Osteoblast (primary cell): Measurements from ENCODE around the gene PRR7. TPM values are rescaled to one million over a fixed set of nuclear protein-coding genes. Genes with fewer than 3 reads are reported as not detected.
A peak's percentile ranks its signal among the peaks of the same experiment; 100 is the strongest.

Experiments
- DNase-seq: peaks from one replicate; pipeline ENCODE4 v3.0.0; 2011; ENCODE audit warnings: low spot score, mixed read lengths; ENCODE audit not compliant: insufficient read length; ENCODE audit errors: missing footprints
- H2AFZ ChIP-seq: 2 replicates; pipeline ENCODE4 v1.6.0; 2011; ENCODE audit warnings: mild to moderate bottlenecking, low read length
- H3K27ac ChIP-seq: 2 replicates; pipeline ENCODE4 v1.5.1; 2011; ENCODE audit warnings: mild to moderate bottlenecking, low read depth, low read length, moderate library complexity
- H3K27me3 ChIP-seq: 2 replicates; pipeline ENCODE4 v1.6.0; 2012; ENCODE audit warnings: mild to moderate bottlenecking, control low read depth, inconsistent platforms, low read length, moderate library complexity; ENCODE audit not compliant: insufficient read depth
- H3K36me3 ChIP-seq: 2 replicates; pipeline ENCODE4 v1.5.1; 2011; ENCODE audit warnings: mild to moderate bottlenecking, low read length, control low read depth, moderate library complexity; ENCODE audit not compliant: insufficient read depth
- H3K4me1 ChIP-seq: 2 replicates; pipeline ENCODE4 v1.5.1; 2011; ENCODE audit warnings: mild to moderate bottlenecking, low read length, control low read depth, moderate library complexity; ENCODE audit not compliant: insufficient read depth
- H3K4me2 ChIP-seq: 2 replicates; pipeline ENCODE4 v1.6.0; 2011; ENCODE audit warnings: mild to moderate bottlenecking, low read length; ENCODE audit not compliant: insufficient read depth
- H3K4me3 ChIP-seq: fragments of 200-600 bp; sonication (generic); 3 replicates; pipeline ENCODE4 v1.5.1; 2012; ENCODE audit warnings: mild to moderate bottlenecking, low read length, inconsistent platforms; ENCODE audit not compliant: insufficient read depth
- H3K79me2 ChIP-seq: 2 replicates; pipeline ENCODE4 v1.6.0; 2012; ENCODE audit warnings: mild to moderate bottlenecking, low read length, control low read depth, inconsistent platforms; ENCODE audit not compliant: insufficient read depth
- H3K9me3 ChIP-seq: 2 replicates; pipeline ENCODE4 v1.5.1; 2011; ENCODE audit warnings: low read depth, low read length, control low read depth
- H4K20me1 ChIP-seq: 2 replicates; pipeline ENCODE4 v1.6.0; 2012; ENCODE audit warnings: mild to moderate bottlenecking, low read length, control low read depth; ENCODE audit not compliant: insufficient read depth
- total RNA-seq: library from RNA; depleted of rRNA; stranded (reverse); fragments of >200 nt; gene quantifications from 2 replicates; pipeline ENCODE4 v1.2.3, GENCODE V29; 2012
- TF ChIP-seq, protein P1 (sequence below): IDR thresholded peaks from 2 replicates; pipeline ENCODE4 v1.5.1; 2011; ENCODE audit warnings: mild to moderate bottlenecking, low read depth, low read length, moderate library complexity; ENCODE audit errors: extremely low read depth

Gene PRR7
- total RNA-seq, 1 donor = 12.7 TPM

DNA sequence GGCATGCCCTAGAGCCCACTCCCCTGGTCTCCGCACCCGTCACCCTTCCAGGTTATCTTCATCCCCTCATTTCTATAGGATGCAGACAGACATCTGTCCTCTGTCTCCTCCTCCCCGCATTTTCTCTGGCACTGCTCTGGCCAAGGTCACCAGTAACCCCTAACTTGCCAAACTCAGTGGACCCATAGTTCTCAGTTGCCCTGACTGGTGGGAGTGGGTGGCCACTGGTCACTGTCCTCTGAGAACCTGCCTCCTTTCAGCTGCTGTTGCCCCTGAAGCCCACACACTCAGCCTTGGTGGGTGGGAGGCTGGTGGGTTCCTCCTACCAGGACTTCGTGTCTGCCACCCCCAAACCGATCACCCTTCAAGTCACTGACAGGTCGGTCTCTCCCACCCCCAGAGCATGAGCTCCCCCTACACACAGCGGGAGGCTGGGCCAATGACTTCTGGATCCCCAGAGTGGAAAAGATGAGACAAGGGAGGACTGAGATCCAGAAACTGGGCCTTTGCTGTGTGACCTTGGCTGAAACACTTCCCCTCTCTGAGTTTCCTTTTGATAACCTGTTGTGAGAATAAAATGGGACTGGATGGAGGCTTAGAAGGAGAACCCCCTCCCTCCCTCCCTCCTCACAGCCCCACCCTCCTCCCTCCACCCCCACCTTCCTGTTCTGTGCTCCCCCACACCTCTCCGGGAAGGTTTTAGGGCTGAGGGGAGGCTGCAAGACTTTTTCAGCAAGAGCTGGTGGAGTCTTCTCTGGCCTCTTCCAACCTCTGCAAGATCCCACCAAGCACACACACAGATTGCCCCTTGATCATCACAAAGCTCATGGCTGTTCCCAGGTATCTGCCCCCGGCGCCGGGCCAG is 29.2 kb downstream of the PRR7 start:
- Histone ChIP-seq H3K27ac (no peak overlapping the region), H3K4me3 (no peak overlapping the region), H3K4me1 (peaks cover 30% of the 10 kb centered on the region), H3K36me3 (peaks cover 17% of the 10 kb centered on the region), H3K27me3 (no peaks in the 10 kb centered on the region), H3K9me3 (no peaks in the 10 kb centered on the region), H3K79me2 (peaks cover 20% of the 10 kb centered on the region), H2AFZ (no peak overlapping the region), H3K4me2 (no peak overlapping the region), H4K20me1 (peaks cover 26% of the 10 kb centered on the region)
- TF ChIP-seq, protein P1, sequence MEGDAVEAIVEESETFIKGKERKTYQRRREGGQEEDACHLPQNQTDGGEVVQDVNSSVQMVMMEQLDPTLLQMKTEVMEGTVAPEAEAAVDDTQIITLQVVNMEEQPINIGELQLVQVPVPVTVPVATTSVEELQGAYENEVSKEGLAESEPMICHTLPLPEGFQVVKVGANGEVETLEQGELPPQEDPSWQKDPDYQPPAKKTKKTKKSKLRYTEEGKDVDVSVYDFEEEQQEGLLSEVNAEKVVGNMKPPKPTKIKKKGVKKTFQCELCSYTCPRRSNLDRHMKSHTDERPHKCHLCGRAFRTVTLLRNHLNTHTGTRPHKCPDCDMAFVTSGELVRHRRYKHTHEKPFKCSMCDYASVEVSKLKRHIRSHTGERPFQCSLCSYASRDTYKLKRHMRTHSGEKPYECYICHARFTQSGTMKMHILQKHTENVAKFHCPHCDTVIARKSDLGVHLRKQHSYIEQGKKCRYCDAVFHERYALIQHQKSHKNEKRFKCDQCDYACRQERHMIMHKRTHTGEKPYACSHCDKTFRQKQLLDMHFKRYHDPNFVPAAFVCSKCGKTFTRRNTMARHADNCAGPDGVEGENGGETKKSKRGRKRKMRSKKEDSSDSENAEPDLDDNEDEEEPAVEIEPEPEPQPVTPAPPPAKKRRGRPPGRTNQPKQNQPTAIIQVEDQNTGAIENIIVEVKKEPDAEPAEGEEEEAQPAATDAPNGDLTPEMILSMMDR = no peak
- DNase-seq = no peak

- Histone ChIP-seq H3K36me3 (peaks cover 15% of the 10 kb centered on the region), H3K79me2 (peaks cover 12% of the 10 kb centered on the region), H3K27ac (no peak overlapping the region), H3K4me3 (no peak overlapping the region), H3K4me1 (peaks cover 21% of the 10 kb centered on the region), H3K9me3 (no peaks in the 10 kb centered on the region), H4K20me1 (peaks cover 17% of the 10 kb centered on the region), H2AFZ (no peak overlapping the region), H3K27me3 (no peaks in the 10 kb centered on the region), H3K4me2 (no peak overlapping the region)
- TF ChIP-seq, protein P1 = no peak
- peak; percentile 90 for DNase-seq
These were observed 30.1 kb downstream of the PRR7 start for GRCh38 chr5:177476531-177477233.

DNA sequence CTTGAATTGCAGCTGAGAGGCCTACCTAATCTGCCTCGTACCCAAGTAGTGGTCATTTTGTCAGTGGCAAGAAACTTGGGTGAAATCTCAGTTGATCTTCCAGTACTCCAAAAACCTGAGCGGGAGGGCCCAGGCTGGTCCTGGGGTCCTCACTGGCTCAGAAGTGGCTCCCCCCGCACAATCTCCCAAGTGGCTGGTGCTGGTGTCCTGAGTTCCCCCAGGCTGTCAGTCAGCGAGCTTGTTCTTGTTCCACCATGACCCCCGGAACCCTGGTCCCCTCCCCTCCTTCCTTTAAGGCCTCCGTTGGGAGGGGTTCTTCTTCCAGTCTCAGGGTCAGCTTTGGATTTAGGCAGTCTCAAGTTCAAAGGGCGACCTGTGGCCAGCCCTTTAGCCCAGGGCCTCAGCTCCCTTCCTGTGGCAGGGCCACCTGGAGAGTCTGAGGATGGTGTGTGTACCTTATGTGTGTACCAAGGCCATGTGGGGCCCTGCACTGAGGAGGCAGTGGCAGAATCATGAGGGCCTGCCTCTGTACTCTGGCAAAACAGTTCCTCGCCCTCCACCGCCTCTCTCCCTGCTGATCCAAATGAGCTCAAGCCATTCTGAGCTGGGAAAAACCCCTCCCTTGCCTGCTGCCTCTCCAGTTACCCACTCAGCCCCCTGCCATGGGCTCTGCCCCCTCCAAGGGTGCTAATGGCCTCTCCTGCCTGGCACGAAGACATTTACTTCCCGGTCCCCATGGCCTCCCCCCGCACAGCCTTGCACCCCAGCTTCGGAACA is 31.3 kb downstream of the PRR7 start:
- Histone ChIP-seq H3K4me1 (peaks cover 15% of the 10 kb centered on the region), H3K79me2 (no peaks in the 10 kb centered on the region), H3K4me3 (no peak overlapping the region), H3K27me3 (no peaks in the 10 kb centered on the region), H3K4me2 (no peak overlapping the region), H3K9me3 (no peaks in the 10 kb centered on the region), H3K27ac (peak overlapping the region; percentile 17), H4K20me1 (peaks cover 8% of the 10 kb centered on the region), H2AFZ (no peak overlapping the region), H3K36me3 (peaks cover 27% of the 10 kb centered on the region)
- peak; percentile 87 for DNase-seq
- TF ChIP-seq, protein P1 = no peak
